Cardiac fibroblast (primary cell): ENCODE measurements around the gene TTC36.

ENCODE experiments used
- DNase-seq, 2 donors: peaks; one replicate each; pipeline versions ENCODE4 v3.0.0 to v3.0.0-alpha.2; 2010; ENCODE audit warnings: low read depth in 2 of 2
- H3K4me3 ChIP-seq, 2 donors: replicated peaks in 1 of 2; 1 replicate in 1 of 2; 2 replicates in 1 of 2; pipeline ENCODE4 v1.5.1; 2011; ENCODE audit warnings: low read depth in 2 of 2, low read length in 2 of 2, mild to moderate bottlenecking in 2 of 2, moderate library complexity in 1 of 2
- CTCF ChIP-seq: IDR thresholded peaks from one replicate; pipeline ENCODE4 v1.5.1; 2011; ENCODE audit warnings: low read depth, mild to moderate bottlenecking, low read length, inconsistent platforms

Gene TTC36

GRCh38 chr11:118531597-118532084 is 4.4 kb downstream of the TTC36 start:
- no peak for DNase-seq
- TF ChIP-seq CTCF, result no peak
- H3K4me3 ChIP-seq, result peak overlapping the region; percentile 49 to 61

DNA sequence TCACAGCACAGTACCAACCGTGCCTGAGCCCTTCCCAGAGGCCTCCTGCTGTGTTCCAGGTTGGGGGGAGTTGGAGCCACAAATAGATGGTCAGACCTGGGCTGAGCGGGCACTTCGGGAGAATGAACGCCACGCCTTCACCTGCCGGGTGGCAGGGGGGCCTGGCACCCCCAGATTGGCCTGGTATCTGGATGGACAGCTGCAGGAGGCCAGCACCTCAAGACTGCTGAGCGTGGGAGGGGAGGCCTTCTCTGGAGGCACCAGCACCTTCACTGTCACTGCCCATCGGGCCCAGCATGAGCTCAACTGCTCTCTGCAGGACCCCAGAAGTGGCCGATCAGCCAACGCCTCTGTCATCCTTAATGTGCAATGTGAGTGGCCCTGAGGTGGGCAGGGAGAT is 4.8 kb downstream of the TTC36 start:
- no peak for TF ChIP-seq CTCF
- no peak overlapping the region for H3K4me3 ChIP-seq
- DNase-seq, result no peak

DNA sequence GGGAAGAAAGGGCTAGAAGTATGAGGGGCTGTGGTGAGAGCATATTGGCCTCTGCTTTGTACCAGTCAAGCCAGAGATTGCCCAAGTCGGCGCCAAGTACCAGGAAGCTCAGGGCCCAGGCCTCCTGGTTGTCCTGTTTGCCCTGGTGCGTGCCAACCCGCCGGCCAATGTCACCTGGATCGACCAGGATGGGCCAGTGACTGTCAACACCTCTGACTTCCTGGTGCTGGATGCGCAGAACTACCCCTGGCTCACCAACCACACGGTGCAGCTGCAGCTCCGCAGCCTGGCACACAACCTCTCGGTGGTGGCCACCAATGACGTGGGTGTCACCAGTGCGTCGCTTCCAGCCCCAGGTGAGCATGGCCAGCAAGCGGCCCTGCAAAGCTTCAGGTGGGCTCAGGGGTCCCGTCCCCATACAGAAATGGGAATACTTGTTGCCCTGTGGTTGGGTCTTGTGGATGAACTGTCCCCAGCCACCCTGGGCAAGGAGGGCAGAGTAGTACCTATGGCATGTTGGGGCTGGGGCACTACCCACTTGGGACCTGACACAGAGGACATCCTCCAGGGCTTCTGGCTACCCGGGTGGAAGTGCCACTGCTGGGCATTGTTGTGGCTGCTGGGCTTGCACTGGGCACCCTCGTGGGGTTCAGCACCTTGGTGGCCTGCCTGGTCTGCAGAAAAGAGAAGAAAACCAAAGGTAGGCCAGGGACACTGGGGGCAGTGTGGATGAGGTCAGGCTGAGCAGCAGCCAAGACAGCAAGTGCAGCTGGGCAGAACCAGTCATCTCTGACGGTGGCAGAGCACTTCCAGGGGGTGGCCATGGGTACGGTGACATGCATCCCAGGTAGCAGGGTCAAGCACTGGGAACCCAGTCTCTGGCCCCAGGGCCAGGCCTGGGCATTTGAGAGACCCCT is 5.8 kb downstream of the TTC36 start:
- DNase-seq, result no peak
- TF ChIP-seq CTCF, result no peak
- no peak overlapping the region for H3K4me3 ChIP-seq

DNA sequence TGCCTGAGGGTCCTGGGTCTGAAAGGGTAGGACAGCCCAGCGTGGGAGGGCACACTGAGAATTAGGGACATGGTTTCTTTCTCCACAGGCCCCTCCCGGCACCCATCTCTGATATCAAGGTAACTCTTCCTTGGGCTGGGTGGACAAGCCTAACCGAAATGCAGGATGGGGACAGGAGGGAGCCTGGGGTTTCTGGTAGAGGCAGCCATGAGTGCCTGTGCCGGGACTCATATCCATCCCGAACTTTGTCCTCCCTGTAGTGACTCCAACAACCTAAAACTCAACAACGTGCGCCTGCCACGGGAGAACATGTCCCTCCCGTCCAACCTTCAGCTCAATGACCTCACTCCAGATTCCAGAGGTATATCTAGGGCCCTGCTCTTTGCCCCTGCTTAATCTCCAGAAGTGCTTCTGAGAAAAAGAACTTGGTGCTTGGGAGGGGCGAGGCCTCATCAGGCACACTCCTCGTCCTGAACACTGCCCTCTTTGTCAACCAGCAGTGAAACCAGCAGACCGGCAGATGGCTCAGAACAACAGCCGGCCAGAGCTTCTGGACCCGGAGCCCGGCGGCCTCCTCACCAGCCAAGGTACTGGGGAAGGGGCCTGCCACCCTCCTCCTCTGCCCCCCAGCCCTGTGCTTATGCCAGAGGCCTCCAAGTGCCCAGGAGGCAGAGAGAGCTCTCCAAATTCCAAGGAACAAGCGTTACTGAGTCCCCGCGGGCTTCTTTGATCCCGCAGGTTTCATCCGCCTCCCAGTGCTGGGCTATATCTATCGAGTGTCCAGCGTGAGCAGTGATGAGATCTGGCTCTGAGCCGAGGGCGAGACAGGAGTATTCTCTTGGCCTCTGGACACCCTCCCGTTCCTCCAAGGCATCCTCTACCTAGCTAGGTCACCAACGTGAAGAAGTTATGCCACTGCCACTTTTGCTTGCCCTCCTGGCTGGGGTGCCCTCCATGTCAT is 6.8 kb downstream of the TTC36 start:
- TF ChIP-seq CTCF, result no peak
- H3K4me3 ChIP-seq, result no peak overlapping the region
- DNase-seq, result no peak

GRCh38 chr11:118535261-118535660 is 8.0 kb downstream of the TTC36 start:
- DNase-seq, result no peak
- H3K4me3 ChIP-seq, result no peak overlapping the region
- TF ChIP-seq CTCF, result no peak

DNA sequence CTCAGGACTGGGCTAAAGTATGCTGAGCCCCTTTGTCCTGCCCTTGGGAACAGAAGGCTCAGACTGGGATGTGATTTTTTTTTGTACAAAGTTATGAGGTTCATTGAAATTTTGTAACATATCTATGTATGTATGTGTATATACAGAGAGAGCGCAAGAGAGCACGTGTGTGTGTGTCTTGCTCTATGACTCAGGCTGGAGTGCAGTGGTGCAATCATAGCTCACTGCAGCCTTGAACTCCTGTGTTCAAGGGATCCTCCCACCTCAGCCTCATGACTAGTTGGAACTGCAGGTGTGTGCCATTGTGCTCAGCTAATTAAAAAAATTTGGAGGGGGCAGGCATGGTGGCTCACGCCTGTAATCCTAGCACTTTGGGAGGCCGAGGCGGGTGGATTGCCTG is 9.5 kb downstream of the TTC36 start:
- TF ChIP-seq CTCF, result no peak
- no peak overlapping the region for H3K4me3 ChIP-seq
- DNase-seq, result peak in 1 of 2 donors; percentile 57
